Testis (tissue), 3 donors: ENCODE data around the gene FHL2. TPM values are rescaled to one million over a fixed set of nuclear protein-coding genes. Genes with fewer than 3 reads are reported as not detected.
A peak's percentile ranks its signal among the peaks of the same experiment; 100 is the strongest.

Experiments
- DNase-seq: peaks from one replicate; pipeline ENCODE4 v3.0.0-alpha.2; 2019
- H3K27ac ChIP-seq, 2 donors: fragments of 200-600 bp; sonication (generic); one replicate each; pipeline ENCODE4 v1.5.1; 2019
- H3K27me3 ChIP-seq: fragments of 200-600 bp; sonication (generic); one replicate; pipeline ENCODE4 v1.5.1; 2019
- H3K36me3 ChIP-seq: fragments of 200-600 bp; sonication (generic); one replicate; pipeline ENCODE4 v1.5.1; 2017; ENCODE audit warnings: low read depth; ENCODE audit errors: missing control alignments
- H3K4me1 ChIP-seq: fragments of 200-600 bp; sonication (generic); one replicate; pipeline ENCODE4 v1.5.1; 2019
- H3K4me3 ChIP-seq, 2 donors: fragments of 200-600 bp; sonication (generic); one replicate each; pipeline ENCODE4 v1.5.1; 2017 to 2019
- H3K9me3 ChIP-seq: fragments of 200-600 bp; sonication (generic); one replicate; pipeline ENCODE4 v1.5.1; 2017
- POLR2A ChIP-seq: fragments of 450-650 bp; IDR thresholded peaks from one replicate; pipeline ENCODE4 v1.6.1; 2017; ENCODE audit warnings: antibody characterized with exemption, mild to moderate bottlenecking, moderate library complexity
- WGBS, 2 donors: methylation state at CpG; one replicate each; pipeline ENCODE4 v1.1.5; 2018; 5-methylcytosine and 5-hydroxymethylcytosine counted together
- intact Hi-C: fragments of 100-400 bp; cut with DNase I; formaldehyde crosslinking; loops from one replicate; pipeline ENCODE4 v1.15.1; 2023; ENCODE audit warnings: low total_unique reads
- polyA plus RNA-seq: library from polyadenylated mRNA; stranded (reverse); fragments of 350-450 nt; fragmentation: Illumina TruSeq; extraction: RNeasy Lipid Tissue Mini Kit (QIAGEN cat#74804); gene quantifications from one replicate; pipeline ENCODE4 v1.2.3, GENCODE V29; 2014; ENCODE audit warnings: low read depth, low replicate concordance; ENCODE audit not compliant: insufficient read depth
- total RNA-seq, 2 donors: library from RNA; depleted of rRNA; stranded (reverse); fragments of >200 nt; gene quantifications; one replicate each; pipeline ENCODE4 v1.2.3, GENCODE V29; 2016
- TF ChIP-seq, protein P1 (sequence below), 3 experiments: fragments of 450-650 bp in 2 of 3; fragments of 200-600 bp in 1 of 3; sonication (generic) in 1 of 3; IDR thresholded peaks; one replicate each; pipeline ENCODE4 v1.5.1; 2016 to 2019; ENCODE audit warnings: antibody characterized with exemption in 3 of 3, mild to moderate bottlenecking in 2 of 3, moderate library complexity in 1 of 3

The FHL2 gene
- total and polyA plus RNA-seq, 3 donors from 2014 or later: 76.9 to 154 (median 99.3) TPM

- no peaks in the 10 kb centered on the region for H3K27me3 ChIP-seq
- H3K27ac ChIP-seq: no peak overlapping the region
- no peaks in the 10 kb centered on the region for H3K4me1 ChIP-seq
- no peak for DNase-seq
- H3K9me3 ChIP-seq: no peaks in the 10 kb centered on the region
- TF ChIP-seq POLR2A: no peak
- TF ChIP-seq, protein P1, sequence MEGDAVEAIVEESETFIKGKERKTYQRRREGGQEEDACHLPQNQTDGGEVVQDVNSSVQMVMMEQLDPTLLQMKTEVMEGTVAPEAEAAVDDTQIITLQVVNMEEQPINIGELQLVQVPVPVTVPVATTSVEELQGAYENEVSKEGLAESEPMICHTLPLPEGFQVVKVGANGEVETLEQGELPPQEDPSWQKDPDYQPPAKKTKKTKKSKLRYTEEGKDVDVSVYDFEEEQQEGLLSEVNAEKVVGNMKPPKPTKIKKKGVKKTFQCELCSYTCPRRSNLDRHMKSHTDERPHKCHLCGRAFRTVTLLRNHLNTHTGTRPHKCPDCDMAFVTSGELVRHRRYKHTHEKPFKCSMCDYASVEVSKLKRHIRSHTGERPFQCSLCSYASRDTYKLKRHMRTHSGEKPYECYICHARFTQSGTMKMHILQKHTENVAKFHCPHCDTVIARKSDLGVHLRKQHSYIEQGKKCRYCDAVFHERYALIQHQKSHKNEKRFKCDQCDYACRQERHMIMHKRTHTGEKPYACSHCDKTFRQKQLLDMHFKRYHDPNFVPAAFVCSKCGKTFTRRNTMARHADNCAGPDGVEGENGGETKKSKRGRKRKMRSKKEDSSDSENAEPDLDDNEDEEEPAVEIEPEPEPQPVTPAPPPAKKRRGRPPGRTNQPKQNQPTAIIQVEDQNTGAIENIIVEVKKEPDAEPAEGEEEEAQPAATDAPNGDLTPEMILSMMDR (IDR thresholded peaks at IDR 0.05): no peak
- no peak overlapping the region for H3K4me3 ChIP-seq
- intact Hi-C loops: no loop called here
- no peaks in the 10 kb centered on the region for H3K36me3 ChIP-seq
- WGBS, 2 donors: 75 to 92% methylated on average over 1 of the region's 1 CpG
Observed at GRCh38 chr2:105417857-105418436, 19.1 kb upstream of the FHL2 start.

- intact Hi-C loops: no loop called here
- no peak for TF ChIP-seq POLR2A
- TF ChIP-seq, protein P1 (IDR thresholded peaks at IDR 0.05): no peak
- WGBS, 2 donors: 85 to 88% methylated on average over 3 of the region's 3 CpGs
Observed at GRCh38 chr2:105416156-105416555, 17.3 kb upstream of the FHL2 start.

DNA sequence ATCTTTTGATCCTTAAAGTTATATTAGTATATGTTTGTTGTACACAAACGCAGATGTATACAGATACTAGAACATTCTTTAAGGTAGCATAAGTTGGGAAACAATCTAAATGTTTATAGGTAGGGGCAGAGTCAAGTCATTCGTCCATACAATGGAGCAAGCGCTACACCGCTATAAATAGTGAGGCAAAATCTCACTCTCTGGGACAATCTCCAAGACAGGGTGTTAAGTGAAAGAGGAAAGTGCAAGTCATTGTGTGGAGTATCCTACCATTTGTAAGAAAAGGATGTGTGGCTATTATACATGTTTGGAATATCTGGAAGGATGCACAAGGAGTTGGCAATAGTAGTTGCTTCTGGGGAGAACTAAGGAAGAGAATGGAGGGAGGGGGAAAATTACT, 16.2 kb upstream of the FHL2 start:
- 67 to 90% methylated on average over 4 of the region's 4 CpGs for WGBS, 2 donors
- Histone ChIP-seq H3K27me3 (no peaks in the 10 kb centered on the region), H3K4me1 (peaks cover 12% of the 10 kb centered on the region), H3K9me3 (no peaks in the 10 kb centered on the region), H3K36me3 (no peaks in the 10 kb centered on the region), H3K4me3 (no peak overlapping the region), H3K27ac (no peak overlapping the region)
- TF ChIP-seq, protein P1 (IDR thresholded peaks at IDR 0.05): no peak
- no peak for TF ChIP-seq POLR2A
- intact Hi-C loops: no loop called here
- DNase-seq: no peak

More at GRCh38 chr2:105416156-105416555, 17.3 kb upstream of the FHL2 start:
- no peaks in the 10 kb centered on the region for H3K9me3 ChIP-seq
- H3K27me3 ChIP-seq: no peaks in the 10 kb centered on the region
- no peaks in the 10 kb centered on the region for H3K36me3 ChIP-seq
- H3K4me3 ChIP-seq: no peak overlapping the region
- H3K27ac ChIP-seq: no peak overlapping the region
- no peak for DNase-seq
- H3K4me1 ChIP-seq: peaks cover under 1% of the 10 kb centered on the region

GRCh38 chr2:105413206-105413605, 14.4 kb upstream of the FHL2 start:
- H3K4me1 ChIP-seq: peaks cover 27% of the 10 kb centered on the region
- H3K27me3 ChIP-seq: no peaks in the 10 kb centered on the region
- WGBS, 2 donors: 67 to 74% methylated on average over 5 of the region's 5 CpGs
- H3K27ac ChIP-seq: peak overlapping the region in 1 of 2 donors; percentile 21
- intact Hi-C loops: no loop called here
- TF ChIP-seq, protein P1 (IDR thresholded peaks at IDR 0.05): no peak
- no peak for TF ChIP-seq POLR2A
- DNase-seq: no peak
- H3K4me3 ChIP-seq: no peak overlapping the region
- H3K36me3 ChIP-seq: no peaks in the 10 kb centered on the region
- H3K9me3 ChIP-seq: no peaks in the 10 kb centered on the region

- intact Hi-C loops: no loop called here
- no peaks in the 10 kb centered on the region for H3K36me3 ChIP-seq
- no peak for DNase-seq
- TF ChIP-seq POLR2A: no peak
- TF ChIP-seq, protein P1 (IDR thresholded peaks at IDR 0.05): no peak
- H3K4me3 ChIP-seq: no peak overlapping the region
- 92 to 93% methylated on average over 11 of the region's 11 CpGs for WGBS, 2 donors
- no peaks in the 10 kb centered on the region for H3K9me3 ChIP-seq
- no peaks in the 10 kb centered on the region for H3K27me3 ChIP-seq
- no peak overlapping the region for H3K27ac ChIP-seq
- H3K4me1 ChIP-seq: peaks cover 27% of the 10 kb centered on the region
Observed at GRCh38 chr2:105412584-105412983, 13.7 kb upstream of the FHL2 start.
